T47D (cell line): ENCODE measurements around the gene PDE4D.
"Not testable (repeated sequence)": the region's sequence is repeated elsewhere in the genome, so short reads cannot be mapped to it uniquely, and the experiment has no call there.

Experiments used
- DNase-seq, 2 experiments: peaks; one replicate each; pipeline versions ENCODE4 v3.0.0 to v3.0.0-alpha.2; 2011 to 2012; ENCODE audit warnings: low read depth in 1 of 2, low spot score in 1 of 2
- JUND ChIP-seq: IDR thresholded peaks from 2 replicates; pipeline ENCODE4 v1.6.1; 2012; ENCODE audit warnings: low read depth
- in situ Hi-C: cut with HindIII; loops from 2 replicates; pipeline ENCODE4 v1.10.0; 2016; ENCODE audit warnings: low sequenced_read_pairs, low pct_unique_long_range_greater_than_20kb

Gene PDE4D

GRCh38 chr5:59002162-59002825, 891.2 kb downstream of the PDE4D start:
- in situ Hi-C loops: no loop called here
- TF ChIP-seq JUND: no peak
- no peak for DNase-seq

- TF ChIP-seq JUND: no peak
- no peak for DNase-seq
- in situ Hi-C loops: no loop called here
Observed at GRCh38 chr5:59001716-59002115, 891.8 kb downstream of the PDE4D start.

DNA sequence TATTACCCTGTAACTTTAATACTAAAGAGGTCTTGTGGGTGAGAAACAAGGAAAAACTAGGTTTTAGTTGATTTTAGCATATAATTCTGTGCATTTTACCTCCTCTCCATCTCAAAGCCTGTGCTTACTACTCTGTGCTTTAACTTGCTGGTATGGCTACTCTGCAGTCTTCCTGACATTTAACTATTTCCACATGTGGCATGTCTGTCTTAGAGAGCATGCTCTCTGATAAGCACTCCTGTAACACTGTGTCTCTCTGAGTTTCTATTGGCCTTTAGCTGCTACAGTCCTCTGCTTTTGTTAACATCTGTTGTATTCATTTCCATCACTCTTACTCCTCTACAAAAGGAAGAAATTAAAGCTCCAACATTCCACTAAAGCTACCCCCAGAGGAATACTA, 892.4 kb downstream of the PDE4D start:
- in situ Hi-C loops: no loop called here
- no peak for TF ChIP-seq JUND

DNA sequence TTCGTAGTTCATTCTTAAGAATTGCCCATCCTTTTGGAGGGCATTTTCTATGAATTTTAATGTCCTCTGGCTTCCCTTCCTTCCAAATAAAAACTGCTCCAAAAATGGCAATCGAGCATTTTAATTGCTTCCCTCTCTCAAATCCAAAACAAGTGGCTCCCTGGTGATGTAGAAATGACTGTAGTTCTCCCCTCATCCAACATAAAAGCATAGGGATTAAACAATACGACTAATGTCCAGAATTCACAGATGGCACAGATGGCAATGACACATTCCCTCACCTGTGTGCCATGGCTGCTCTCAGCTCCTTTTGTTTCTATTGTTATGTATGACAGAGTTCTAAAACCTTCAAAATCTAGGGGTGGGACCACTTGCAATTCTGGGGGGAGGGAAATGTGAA, 893.3 kb downstream of the PDE4D start:
- in situ Hi-C loops: no loop called here
- no peak for TF ChIP-seq JUND
- DNase-seq: no peak

More for the DNA sequence above, 892.4 kb downstream of the PDE4D start:
- DNase-seq: no peak

DNA sequence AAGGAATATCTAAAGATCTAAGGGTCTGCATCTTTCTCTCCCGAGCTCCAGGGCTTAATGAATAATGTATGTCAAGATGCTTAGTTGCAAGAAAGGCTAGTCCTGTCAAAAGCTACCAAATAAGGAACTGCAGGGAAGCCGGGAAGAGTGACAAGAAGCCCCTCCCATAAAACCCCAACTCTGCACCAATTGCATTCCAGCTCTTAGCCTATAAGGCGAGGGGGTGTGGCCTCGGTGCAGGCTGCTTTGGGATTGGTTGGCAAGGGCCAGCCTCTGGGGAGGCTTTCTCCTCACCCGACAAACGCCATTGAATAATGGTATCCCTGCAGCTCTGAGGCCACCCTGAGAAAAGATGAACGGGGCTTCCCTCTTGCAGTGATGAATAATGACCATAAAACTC, 893.7 kb downstream of the PDE4D start:
- in situ Hi-C loops: no loop called here
- peak in 1 of 2 experiments; percentile 52 for DNase-seq
- no peak for TF ChIP-seq JUND

DNA sequence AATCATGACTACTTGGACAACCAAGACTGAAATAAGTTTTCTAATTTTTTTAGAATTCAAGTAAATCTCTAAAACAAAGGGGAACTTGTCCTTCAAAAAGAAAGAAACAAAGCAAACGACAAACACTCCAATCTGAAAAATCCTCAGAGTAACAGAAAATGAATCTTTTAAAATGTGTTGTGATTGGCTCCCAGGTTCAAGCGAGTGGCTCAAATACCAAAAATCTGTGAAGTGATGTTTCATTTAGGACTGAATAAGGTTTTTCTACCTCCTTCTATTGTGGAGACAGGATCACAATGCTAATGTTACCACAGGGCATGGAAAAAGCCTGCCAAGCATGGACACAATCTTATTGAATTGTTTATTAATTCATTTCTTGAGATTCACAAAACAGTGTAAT, 895.0 kb downstream of the PDE4D start:
- DNase-seq: no peak
- TF ChIP-seq JUND: no peak
- in situ Hi-C loops: no loop called here

DNA sequence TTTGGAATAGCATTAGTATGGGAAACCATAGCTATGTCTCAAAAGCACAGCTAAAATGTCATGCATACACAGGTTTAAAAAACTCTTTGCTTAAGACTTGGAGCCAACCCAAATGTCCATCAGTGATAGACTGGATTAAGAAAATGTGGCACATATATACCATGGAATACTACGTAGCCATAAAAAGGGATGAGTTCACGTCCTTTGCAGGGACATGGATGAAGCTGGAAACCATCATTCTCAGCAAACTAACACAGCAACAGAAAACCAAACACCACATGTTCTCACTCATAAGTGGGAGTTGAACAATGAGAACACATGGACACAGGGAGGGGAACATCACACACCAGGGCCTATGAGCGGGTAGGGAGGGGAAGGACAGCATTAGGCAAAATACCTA, 897.7 kb downstream of the PDE4D start:
- DNase-seq, in situ Hi-C loops: not testable (repeated sequence)

GRCh38 chr5:58993461-58993860, 900.1 kb downstream of the PDE4D start:
- in situ Hi-C loops: no loop called here
- no peak for DNase-seq
- TF ChIP-seq JUND: no peak

- in situ Hi-C loops: no loop called here
- no peak for TF ChIP-seq JUND
- no peak for DNase-seq
Observed at GRCh38 chr5:58988938-58989337, 904.6 kb downstream of the PDE4D start.

DNA sequence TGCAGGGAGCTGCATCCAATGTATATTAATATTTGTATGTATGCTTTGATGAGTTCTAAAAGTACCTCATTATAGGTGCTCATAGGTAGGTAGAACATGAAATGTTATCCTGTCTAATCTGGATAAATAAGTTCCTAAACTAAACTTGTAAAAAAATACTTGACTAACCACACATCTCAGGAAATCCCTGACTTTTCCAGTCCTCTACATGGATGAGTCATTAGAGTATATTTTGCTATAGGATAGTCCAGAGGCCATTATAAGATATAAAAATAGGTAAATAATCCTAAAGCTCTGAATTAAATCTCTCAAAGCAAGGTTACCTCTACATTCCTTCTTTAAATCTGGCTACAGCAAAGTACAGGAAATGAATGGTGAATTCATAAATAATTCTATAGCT, 906.3 kb downstream of the PDE4D start:
- TF ChIP-seq JUND: no peak
- DNase-seq: no peak
- in situ Hi-C loops: no loop called here

DNA sequence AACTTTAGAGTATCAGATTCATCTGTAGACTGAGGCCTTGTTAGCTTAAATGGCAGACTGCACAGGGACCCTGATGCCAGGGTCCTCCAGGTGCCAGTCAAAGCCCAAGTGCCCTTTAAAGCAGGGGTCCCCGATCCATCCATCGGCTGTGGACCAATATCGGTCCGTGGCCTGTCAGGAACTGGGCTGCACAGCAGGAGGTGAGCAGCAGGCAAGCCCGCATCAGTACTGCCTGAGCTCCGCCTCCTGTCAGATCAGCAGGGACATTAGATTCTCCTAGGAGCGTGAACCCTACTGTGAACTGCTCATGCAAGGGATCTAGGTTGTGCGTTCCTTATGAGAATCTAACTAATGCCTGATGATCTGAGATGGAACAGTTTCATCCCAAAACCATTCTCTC, 907.2 kb downstream of the PDE4D start:
- TF ChIP-seq JUND: no peak
- in situ Hi-C loops: no loop called here
- no peak for DNase-seq

GRCh38 chr5:58985759-58986158, 907.8 kb downstream of the PDE4D start:
- in situ Hi-C loops: no loop called here
- TF ChIP-seq JUND: no peak
- DNase-seq: no peak

DNA sequence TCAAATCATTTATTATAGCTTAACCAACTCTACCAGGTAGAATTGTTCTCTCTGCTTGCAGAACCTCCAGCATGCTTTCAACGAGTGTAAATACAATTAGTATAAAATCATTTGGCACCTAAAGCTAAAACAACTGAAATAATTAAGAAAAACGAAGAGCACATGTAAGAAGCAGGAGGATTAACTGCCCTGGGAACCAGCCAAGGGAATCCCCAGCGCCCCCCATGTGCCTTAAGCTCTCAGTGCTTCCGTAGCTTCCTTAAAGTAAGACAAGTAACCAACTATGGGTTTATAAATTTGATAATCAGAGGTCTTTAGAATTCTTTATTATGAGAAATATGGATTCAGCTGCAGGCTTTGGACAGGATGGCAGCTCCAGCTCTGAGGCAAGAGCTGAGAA, 908.2 kb downstream of the PDE4D start:
- TF ChIP-seq JUND: no peak
- DNase-seq: no peak
- in situ Hi-C loops: no loop called here
